ENCODE data around the gene NBL1. TPM values are rescaled to one million over a fixed set of nuclear protein-coding genes. Genes with fewer than 3 reads are reported as not detected.
A peak's percentile ranks its signal among the peaks of the same experiment; 100 is the strongest.

The NBL1 gene, protein sequence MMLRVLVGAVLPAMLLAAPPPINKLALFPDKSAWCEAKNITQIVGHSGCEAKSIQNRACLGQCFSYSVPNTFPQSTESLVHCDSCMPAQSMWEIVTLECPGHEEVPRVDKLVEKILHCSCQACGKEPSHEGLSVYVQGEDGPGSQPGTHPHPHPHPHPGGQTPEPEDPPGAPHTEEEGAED
- total RNA-seq (2014; rRNA removed; shearing (Covaris generic)): 15.8 and 26.2 TPM in 2 replicates

DNA sequence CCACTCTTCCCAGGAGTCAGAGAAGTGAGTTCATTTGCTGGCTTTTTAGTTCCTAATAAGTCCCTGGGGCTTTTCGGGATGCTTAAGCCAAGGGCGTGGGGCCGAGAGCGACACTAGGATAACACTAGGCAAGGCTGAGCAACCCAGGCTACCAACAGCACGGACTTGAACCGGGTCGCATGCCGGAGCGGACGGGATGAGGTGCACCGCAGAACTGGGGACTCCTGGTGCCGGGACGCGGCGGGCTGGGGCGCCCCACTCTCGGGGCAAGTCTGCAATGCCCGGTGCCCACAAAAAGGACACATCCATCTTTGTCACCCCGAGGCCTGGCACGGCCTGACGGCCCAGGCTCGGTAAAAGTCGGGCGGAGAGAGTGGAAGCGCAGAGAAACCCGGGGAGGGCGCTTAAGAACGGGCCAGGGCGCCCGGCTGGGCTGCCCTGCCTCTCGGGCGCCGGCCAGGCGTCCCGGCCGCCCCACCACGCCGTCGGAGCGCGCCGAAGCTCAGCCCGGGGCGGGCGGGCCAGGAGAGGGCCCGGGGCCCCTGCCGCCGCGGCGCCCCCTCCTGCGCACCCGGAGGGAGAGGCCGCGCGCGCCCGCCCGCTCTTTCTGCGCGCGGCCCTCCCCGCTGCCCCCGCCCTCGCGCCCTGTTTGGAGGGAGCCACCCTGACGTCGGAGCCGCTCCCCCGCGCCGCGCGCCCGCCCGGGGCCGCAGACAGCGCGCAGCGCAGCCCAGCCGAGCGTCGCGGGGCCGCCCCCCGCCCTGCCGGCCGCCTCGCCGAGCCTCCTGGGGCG, at the start of gene NBL1:
Gene NBL1, plus strand, starts transcription at position 710 of the 793 bp plus-strand sequence. CDS start 10,720 bp downstream, outside the sequence.
- DNase-seq (ENCODE audit: low spot score): no peak

DNA sequence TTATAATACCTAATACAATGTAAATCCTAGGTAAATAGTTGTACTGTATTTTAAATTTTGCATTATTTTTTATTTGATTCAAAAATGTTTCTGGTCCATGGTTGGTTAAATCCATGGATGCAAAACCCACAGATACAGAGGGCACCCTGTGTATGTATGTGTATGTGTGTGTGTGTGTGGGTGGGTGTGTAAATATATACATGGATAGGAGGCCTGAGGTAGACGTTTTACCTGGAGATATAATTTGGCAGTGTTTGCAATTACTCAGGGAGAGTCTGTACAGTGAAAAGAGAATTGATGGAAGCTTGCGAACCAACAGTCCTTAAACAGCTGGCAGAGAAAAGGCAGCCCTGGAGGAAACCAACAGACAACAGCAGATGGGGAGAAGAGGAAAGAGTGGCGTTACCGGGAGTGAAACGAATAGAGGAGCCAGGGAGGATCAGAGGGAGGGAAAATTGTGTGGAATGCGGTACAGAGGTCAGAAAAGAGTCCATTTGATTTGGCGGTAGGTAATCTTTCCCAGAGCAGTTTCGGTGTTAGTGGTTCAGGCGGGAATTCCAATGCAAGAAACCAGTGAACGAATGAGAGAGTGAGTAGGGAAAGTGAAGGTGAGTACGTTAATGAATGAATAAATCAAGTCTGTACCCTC, 47.9 kb upstream of the NBL1 start:
- in situ Hi-C loops (cut with HindIII; ENCODE audit: low sequenced_read_pairs): loop anchor here (25.0 kb wide), 1 partner anchor 209 kb away; no protein-coding TSS in a partner anchor
- no peak for DNase-seq (ENCODE audit: low spot score)

More for the DNA sequence above, at the start of gene NBL1:
- in situ Hi-C loops (cut with HindIII; ENCODE audit: low sequenced_read_pairs): loop anchor here (25.0 kb wide), 1 partner anchor 306 kb away; no protein-coding TSS in a partner anchor

DNA sequence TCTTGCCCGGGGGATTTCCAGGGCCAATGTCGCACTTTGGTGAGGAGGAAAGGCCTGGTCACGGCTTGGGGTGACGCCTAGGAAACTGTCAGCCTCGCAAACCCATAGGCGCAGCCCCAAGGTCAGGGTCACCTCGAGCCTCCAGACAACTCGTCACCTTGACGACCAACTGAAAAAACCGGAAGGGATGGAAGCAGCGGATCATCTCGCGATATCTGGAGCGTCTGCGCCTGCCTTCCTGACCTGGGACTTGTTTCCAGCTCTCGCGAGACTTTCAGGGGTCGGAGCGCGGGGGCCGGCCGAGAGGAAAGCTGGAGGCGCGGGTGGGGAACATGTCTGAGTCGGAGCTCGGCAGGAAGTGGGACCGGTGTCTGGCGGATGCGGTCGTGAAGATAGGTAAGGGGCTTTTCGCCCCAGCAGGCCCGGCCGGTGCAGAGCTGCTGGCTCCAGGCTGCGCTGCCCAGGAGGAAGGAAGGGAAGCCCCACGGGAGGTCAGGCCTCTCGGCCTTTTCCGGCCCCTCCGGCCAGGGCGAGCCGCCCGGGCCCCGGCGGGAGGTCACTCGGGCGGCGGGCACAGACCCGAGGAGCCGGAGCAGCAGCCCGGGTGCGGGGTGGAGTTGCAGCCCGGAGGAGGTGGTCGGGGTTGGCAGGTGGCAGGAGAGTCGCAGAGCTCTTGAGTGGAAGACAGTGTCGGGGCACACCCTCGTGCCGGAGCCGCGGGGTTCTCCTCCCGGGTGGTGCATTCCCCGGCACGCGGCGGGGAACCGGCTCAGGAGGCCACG, 47.2 kb upstream of the NBL1 start:
- DNase-seq (ENCODE audit: low spot score): peak; percentile 99
- in situ Hi-C loops (cut with HindIII; ENCODE audit: low sequenced_read_pairs): loop anchor here (25.0 kb wide), 1 partner anchor 210 kb away; no protein-coding TSS in a partner anchor

DNA sequence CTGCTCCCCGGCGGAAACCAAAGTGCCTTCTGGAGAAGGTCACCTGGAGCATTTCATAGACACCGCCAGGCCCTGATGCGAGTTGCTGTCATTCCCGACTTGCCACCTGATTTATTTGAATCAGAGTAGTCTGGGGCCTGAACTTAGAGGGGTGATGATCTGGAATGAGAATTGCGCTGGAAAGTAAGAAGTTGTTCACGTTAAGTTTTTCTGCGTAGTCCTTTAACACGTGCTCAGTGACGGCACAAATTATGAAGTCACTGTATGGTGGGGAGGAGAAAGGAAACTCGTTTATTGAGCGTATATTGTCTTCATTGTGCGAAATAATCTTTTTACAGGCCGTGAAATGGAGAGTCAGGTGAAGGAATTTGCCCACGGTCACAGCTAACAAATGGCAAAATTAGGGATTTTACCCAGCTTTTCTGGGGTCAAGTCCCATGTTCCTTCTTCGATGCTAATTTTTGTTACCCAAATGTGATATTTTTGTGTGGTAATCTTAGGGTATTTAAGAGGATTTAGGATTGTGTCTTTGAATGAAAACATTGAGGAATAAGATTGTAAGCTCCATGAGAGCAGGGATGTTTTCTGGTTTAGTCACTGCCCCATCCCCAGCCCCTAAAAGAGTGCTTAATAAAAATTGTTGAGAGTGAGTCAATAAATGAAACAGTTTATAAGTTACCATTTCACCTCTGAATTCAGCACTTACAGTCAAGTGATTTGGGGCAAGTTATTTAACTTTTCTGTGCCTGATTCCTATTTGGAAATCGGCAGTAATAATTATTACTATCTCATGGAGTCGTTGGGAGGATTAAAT, 46.4 kb upstream of the NBL1 start:
- DNase-seq (ENCODE audit: low spot score): peak; percentile 34
- in situ Hi-C loops (cut with HindIII; ENCODE audit: low sequenced_read_pairs): loop anchor here (25.0 kb wide), 1 partner anchor 210 kb away; no protein-coding TSS in a partner anchor

DNA sequence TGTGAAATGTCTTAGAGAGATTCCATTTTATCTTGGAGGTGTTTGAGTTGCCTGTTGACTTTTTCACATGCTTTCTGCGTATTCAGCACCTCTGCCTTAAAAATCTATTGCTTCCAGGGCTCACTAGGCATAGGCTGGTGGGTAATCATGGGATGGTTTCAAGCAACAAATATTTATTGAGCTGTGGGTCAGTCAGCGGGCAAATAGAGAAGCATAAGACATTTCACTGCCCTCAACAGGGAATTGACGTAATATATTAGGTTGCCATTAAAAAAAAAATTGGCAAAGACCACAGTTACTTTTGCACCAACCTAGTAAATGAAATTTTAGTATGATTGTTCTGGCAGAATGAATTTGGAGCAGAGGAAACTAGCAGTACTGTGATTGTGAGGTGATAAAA, 44.3 kb upstream of the NBL1 start:
- in situ Hi-C loops (cut with HindIII; ENCODE audit: low sequenced_read_pairs): loop anchor here (25.0 kb wide), 1 partner anchor 213 kb away; no protein-coding TSS in a partner anchor
- DNase-seq (ENCODE audit: low spot score): no peak

DNA sequence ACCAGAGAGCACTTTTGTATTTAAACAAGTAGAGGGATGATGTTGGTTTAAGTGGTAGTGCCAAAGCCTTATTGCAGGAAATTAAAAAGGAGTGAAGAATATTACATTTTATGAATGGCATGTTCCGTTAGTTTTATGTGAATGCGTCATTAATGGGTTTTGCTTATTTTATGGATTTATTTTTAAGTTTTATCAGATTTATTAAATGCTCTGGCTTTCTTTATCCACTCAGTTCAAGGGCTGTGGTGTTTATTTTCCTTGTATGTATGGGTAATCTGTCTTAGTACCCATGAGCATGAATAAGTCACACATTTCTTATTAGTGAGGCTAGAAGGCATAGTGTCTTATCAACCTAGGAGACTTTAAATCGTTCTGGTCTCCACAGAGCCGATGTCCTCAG, 41.6 kb upstream of the NBL1 start:
- DNase-seq (ENCODE audit: low spot score): no peak
- in situ Hi-C loops (cut with HindIII; ENCODE audit: low sequenced_read_pairs): no loop called here

DNA sequence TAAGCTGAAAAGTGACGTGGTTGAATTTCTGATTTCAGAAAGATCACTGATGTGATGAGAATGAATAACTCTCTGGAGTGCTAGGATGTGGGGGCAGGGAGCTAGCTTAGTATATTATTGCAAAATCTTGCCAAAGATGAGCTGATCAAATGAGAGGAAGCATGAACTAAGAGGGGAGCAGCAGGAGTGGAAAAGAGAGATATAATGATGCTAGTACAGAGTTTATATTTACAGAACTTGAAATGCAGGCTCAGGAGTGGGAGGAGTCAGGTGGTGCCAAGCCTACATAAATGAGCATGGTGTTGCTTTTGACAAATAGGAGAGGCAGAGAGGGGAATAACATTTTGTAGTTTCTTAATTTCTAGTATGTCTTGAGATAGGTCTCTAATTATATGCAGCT, 38.1 kb upstream of the NBL1 start:
- in situ Hi-C loops (cut with HindIII; ENCODE audit: low sequenced_read_pairs): no loop called here
- no peak for DNase-seq (ENCODE audit: low spot score)

DNA sequence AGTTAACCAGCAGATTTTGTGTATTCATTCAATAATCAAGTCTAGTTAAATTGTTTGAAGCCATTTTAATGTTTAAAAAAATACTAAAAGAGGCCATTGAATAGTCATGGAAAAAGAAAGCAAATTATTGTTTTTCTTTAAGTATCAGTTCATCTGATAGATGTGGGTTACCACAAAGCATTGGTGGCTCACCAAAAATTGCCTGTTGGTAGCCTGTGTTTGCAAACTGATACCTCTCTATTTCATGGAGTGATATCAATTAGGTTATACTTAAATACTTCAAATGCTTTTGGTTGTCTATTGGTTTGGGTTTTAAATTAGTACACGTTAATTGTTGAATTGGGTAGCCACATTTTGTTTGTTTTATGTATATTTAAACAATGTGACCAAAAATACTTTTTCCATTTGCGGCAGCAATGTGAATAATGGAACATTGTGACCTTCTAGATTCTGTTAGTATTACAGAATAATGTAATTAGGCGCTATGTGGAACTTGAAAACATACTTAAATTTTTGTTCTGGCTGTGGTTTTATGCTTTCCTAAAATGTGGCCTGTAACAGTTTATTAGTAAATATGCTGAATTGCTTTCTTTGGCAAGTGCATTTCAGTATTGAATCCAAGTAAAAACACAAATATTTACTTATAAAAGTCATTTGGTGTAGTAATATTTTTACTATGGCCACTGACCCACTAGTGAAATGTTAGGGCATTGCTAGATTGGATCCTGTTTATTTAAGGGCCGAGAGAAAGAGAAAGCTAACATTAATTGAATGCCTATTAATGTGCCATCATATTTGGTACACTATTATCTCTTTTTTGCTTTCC, 37.1 kb upstream of the NBL1 start:
- no peak for DNase-seq (ENCODE audit: low spot score)
- in situ Hi-C loops (cut with HindIII; ENCODE audit: low sequenced_read_pairs): no loop called here

DNA sequence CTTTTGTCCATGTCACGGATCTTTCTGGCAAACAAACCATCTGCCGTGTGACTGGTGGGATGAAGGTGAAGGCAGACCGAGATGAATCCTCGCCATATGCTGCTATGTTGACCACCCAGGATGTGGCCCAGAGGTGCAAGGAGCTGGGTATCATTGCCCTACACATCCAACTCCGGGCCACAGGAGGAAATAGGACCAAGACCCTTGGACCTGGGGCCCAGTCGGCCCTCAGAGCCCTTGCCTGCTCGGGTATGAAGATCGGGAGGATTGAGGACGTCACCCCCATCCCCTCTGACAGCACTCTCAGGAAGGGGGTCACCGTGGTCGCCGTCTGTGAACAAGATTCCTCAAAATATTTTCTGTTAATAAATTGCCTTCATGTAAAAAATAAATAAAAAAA, 35.9 kb upstream of the NBL1 start:
- in situ Hi-C loops (cut with HindIII; ENCODE audit: low sequenced_read_pairs): no loop called here

DNA sequence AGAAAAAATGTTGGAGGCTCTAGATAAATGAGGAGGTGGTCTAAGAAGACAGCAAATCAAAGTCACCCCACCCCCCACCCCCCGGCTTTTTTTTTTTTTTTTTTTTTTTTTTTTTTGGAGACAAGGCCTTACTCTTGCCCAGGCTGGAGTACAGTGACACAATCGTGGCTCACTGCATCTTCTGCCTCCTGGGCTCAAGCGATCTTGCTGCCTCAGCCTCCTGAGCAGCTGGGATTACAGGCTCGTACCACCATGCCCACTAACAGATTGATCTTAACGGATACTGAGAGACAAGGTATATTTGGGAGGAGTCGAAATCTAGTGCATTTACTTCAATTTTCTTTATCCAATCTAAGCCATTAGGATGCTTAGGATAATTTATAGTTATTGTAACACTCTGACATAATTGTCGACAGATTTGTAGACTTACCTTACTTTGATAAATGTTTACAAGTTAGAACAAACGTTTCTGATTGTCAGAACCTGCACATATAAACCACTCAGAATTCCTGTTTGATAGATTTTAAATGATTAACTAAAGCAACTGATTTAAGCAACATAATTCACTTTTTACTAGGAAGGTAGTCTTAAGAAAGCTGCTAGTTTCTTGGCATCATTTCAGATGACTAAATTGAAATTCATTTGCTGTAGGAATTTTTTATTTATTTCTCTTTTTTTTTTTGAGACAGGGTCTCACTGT, 33.7 kb upstream of the NBL1 start:
- DNase-seq (ENCODE audit: low spot score): no peak
- in situ Hi-C loops (cut with HindIII; ENCODE audit: low sequenced_read_pairs): no loop called here

More for the DNA sequence above, 35.9 kb upstream of the NBL1 start:
- DNase-seq (ENCODE audit: low spot score): no peak

DNA sequence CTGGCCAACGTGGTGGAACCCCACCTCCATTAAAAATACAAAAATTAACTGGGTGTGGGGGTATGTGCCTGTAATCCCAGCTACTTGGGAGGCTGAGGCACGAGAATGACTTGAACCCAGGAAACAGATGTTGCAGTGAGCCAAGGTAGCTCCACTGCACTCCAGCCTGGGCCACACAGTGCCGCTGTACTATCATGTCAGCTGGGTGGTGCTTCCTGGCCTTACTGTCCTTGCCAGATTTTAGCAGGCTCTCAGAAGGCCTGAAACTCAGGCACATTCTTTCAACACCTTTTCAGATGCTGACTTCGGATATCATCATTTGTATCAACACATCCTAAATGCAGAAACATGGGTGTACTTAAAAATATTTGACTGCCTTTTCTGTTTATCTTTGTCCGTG, 31.6 kb upstream of the NBL1 start:
- DNase-seq (ENCODE audit: low spot score): no peak
- in situ Hi-C loops (cut with HindIII; ENCODE audit: low sequenced_read_pairs): no loop called here

DNA sequence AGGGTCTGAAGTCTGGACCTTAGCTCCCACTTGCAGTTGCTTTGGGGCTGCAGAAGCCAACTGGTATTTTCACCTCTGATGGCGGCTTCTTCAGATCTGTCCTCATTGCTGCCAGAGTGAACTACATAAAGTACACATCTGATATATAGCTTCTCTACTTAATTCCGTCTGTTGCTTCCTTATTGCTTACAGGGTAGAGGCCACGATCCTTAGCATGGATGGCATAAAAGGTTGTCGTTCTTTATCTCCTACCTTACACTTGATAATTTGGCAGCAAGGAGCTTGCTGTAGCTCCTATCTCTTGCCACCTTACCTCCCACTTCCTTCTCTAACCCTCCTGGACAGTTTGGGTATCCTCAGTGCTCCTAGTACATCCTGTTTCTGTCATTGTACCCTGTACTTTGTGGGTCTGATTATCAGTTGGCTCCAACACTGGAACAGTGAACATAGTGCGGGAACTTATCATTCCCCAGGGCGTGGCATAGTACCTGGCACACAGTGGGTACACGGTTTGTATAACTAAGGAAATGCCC, 30.9 kb upstream of the NBL1 start:
- no peak for DNase-seq (ENCODE audit: low spot score)
- in situ Hi-C loops (cut with HindIII; ENCODE audit: low sequenced_read_pairs): no loop called here

DNA sequence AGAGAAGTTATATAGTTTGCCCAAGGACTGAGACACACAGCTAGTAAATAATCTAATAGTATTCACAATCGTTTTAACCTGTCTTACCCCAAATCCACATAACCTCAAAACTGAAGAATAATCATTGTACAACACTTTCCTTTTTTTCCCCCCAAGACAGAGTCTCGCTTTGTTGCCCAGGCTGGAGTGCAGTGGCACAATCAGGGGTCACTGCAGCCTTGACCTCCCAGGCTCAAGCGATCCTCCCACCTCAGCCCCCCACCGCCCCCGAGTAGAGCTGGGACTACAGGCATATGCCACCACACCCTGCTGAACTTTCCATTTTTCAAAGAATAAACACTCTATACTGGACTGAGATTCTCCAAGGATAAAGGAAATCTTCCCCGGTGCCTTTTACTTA, 28.7 kb upstream of the NBL1 start:
- in situ Hi-C loops (cut with HindIII; ENCODE audit: low sequenced_read_pairs): no loop called here
- no peak for DNase-seq (ENCODE audit: low spot score)

DNA sequence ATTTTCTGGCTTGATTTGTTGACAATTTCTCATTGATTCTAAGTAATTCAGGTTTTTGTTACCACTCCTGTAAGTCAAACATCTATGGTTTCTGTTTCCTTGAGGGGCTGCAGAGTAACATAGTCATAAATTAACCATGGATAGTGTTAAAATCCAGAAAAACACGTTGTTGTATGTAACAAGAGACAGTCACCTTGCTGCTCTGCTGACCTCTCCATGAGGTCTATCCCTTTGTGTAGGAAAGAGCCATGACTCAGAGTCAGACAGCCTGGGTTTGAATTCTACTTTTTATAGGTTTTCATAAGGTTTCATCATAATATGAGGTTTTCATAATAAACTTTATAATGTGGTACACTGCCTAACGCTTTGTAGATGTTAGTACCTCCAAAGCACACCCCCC, 27.6 kb upstream of the NBL1 start:
- no peak for DNase-seq (ENCODE audit: low spot score)
- in situ Hi-C loops (cut with HindIII; ENCODE audit: low sequenced_read_pairs): no loop called here

DNA sequence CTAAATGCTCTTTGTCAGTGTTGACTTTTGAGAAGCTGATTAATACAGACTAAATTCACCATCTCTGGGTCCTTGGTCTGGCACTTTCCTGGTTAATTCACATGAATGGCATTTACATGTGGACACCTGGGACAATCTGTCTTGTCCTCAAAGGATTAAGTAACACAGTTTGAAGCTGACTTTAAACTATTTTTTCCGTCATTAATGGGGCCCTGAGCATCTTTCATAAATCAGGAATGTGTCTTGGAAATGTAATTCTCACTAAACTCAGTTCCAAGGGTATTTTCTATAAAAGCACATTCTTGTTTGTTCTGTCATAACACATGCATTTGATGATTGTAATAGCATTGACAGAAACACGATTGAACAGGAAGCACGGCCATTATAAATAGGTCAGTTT, 26.7 kb upstream of the NBL1 start:
- in situ Hi-C loops (cut with HindIII; ENCODE audit: low sequenced_read_pairs): no loop called here
- no peak for DNase-seq (ENCODE audit: low spot score)

DNA sequence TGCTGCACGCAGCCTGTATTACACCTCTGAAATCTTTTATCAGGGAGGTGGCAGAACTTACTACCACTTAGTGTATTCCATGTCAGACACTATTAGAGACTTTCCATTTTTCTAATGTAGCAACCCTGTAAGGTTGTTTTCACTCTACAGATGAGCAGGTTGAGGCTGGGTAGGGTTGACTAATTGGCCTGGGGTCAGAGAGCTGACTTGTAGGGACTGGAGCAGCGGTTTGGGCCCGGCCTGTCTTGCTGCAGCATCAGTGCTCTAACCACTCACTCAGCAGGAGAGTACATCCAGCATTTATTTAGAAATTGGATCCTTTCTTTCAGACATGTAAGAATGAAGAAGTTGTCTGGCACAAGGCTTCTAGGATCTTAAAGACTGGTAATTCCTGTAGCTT, 25.7 kb upstream of the NBL1 start:
- DNase-seq (ENCODE audit: low spot score): no peak
- in situ Hi-C loops (cut with HindIII; ENCODE audit: low sequenced_read_pairs): no loop called here

All from G401 (cell line).